ENCODE data around the gene SLC22A1. TPM values are rescaled to one million over a fixed set of nuclear protein-coding genes. Genes with fewer than 3 reads are reported as not detected.

SLC22A1 gene
- total RNA-seq, 2 donors from 2014 or later = 0.74 to 2.3 TPM

GRCh38 chr6:160117137-160117536 is 4.5 kb upstream of the SLC22A1 start:
- H3K36me3 ChIP-seq = no peaks in the 10 kb centered on the region
- no peak overlapping the region for H3K9ac ChIP-seq (ENCODE audit: low read depth in 2 of 2, low read length in 2 of 2)
- no peak overlapping the region for H3K27ac ChIP-seq
- intact Hi-C loops (cut with DNase I) = no loop called here
- TF ChIP-seq, protein P1, sequence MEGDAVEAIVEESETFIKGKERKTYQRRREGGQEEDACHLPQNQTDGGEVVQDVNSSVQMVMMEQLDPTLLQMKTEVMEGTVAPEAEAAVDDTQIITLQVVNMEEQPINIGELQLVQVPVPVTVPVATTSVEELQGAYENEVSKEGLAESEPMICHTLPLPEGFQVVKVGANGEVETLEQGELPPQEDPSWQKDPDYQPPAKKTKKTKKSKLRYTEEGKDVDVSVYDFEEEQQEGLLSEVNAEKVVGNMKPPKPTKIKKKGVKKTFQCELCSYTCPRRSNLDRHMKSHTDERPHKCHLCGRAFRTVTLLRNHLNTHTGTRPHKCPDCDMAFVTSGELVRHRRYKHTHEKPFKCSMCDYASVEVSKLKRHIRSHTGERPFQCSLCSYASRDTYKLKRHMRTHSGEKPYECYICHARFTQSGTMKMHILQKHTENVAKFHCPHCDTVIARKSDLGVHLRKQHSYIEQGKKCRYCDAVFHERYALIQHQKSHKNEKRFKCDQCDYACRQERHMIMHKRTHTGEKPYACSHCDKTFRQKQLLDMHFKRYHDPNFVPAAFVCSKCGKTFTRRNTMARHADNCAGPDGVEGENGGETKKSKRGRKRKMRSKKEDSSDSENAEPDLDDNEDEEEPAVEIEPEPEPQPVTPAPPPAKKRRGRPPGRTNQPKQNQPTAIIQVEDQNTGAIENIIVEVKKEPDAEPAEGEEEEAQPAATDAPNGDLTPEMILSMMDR (IDR thresholded peaks at IDR 0.05) = no peak
- H3K4me1 ChIP-seq = no peaks in the 10 kb centered on the region
- H3K27me3 ChIP-seq = no peaks in the 10 kb centered on the region
- DNase-seq = no peak
- no peak overlapping the region for H3K4me3 ChIP-seq
- H3K9me3 ChIP-seq = no peaks in the 10 kb centered on the region

DNA sequence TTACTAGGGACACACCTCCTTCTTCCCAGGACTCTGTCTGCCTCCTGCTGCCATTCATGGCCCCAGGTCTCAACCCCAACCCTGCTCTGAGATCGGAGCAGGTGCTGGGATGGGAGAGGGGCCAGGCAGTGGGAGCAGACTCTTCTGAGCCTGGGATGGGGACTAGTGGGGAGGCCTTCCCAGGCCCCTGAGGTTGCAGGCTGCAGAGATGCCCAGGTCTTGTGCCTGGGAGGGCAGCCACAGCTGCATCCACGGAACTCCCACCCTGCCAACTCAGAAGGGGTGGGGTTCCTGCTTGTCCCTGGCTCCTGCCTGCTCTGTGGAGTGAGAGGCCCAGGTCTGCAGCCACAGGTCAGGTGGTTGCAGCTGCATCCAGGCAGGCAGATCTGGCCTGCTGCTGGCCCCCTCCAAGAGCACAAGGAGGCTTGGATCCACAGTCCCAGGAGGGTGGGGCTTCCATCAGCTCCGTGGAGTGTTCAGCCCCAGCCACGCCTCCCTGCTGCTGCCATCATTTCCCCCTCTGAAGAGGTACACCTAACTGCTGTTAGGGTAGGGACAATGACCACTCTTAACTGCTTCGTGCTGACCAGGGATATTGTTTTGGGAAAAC is 2.9 kb upstream of the SLC22A1 start:
- Histone ChIP-seq H3K36me3 (no peaks in the 10 kb centered on the region), H3K4me1 (no peaks in the 10 kb centered on the region)
- DNase-seq = no peak

DNA sequence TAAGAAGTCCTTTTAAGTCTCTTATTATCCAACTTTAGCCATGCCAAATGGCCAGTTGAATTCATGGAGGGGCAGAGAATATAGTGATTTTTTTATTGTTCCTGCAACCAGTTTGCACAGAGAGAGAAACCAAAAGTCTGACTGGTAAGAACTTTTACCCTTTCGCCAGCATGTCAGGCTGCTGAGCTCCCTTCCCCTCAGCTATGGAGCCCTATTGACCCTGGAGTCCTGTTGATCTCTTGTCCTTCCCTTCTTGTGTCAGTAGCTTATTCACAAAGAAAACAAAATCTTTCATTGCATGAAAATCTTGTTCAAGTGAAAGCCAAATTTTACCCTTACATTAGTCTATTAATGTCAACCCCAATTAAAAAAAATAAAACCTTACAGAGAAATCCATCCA is 1.5 kb upstream of the SLC22A1 start:
- intact Hi-C loops (cut with DNase I) = no loop called here
- H3K9me3 ChIP-seq = no peaks in the 10 kb centered on the region
- H3K36me3 ChIP-seq = no peaks in the 10 kb centered on the region
- H3K27me3 ChIP-seq = no peaks in the 10 kb centered on the region
- H3K9ac ChIP-seq (ENCODE audit: low read depth in 2 of 2, low read length in 2 of 2) = no peak overlapping the region
- TF ChIP-seq, protein P1 (IDR thresholded peaks at IDR 0.05) = no peak
- no peak for DNase-seq
- no peaks in the 10 kb centered on the region for H3K4me1 ChIP-seq
- no peak overlapping the region for H3K27ac ChIP-seq
- no peak overlapping the region for H3K4me3 ChIP-seq

More for the DNA sequence above, 2.9 kb upstream of the SLC22A1 start:
- no peak overlapping the region for H3K9ac ChIP-seq (ENCODE audit: low read depth in 2 of 2, low read length in 2 of 2)
- H3K4me3 ChIP-seq = no peak overlapping the region
- no peaks in the 10 kb centered on the region for H3K9me3 ChIP-seq
- H3K27ac ChIP-seq = no peak overlapping the region
- intact Hi-C loops (cut with DNase I) = no loop called here
- TF ChIP-seq, protein P1 (IDR thresholded peaks at IDR 0.05) = no peak
- H3K27me3 ChIP-seq = no peaks in the 10 kb centered on the region

- H3K9me3 ChIP-seq = no peaks in the 10 kb centered on the region
- H3K4me3 ChIP-seq = no peak overlapping the region
- no peak overlapping the region for H3K9ac ChIP-seq (ENCODE audit: low read depth in 2 of 2, low read length in 2 of 2)
- no peaks in the 10 kb centered on the region for H3K36me3 ChIP-seq
- no peaks in the 10 kb centered on the region for H3K27me3 ChIP-seq
- DNase-seq = no peak
- intact Hi-C loops (cut with DNase I) = no loop called here
- no peaks in the 10 kb centered on the region for H3K4me1 ChIP-seq
- no peak overlapping the region for H3K27ac ChIP-seq
- TF ChIP-seq, protein P1 (IDR thresholded peaks at IDR 0.05) = no peak
Observed at GRCh38 chr6:160121981-160122380, 366 bp downstream of the SLC22A1 start.

DNA sequence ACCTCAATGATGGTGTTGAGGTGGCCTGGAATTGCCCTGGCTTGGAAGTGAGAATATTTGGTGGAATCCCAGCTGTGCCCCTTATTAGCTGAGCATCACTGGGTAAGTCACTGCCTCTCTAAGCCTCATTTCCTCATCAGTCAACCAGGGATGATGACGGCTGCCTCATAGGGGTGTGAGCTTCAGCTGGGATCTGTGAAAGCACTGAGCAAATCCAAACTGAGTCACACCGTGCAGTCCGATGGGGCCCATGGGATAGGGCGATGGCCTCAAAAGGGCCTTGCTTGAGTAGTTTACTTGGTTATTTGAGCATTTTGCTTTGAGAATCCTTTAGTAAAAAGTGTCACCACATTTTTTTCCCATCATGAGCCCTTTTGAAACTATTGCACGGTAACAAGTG is 1.1 kb downstream of the SLC22A1 start:
- TF ChIP-seq, protein P1 (IDR thresholded peaks at IDR 0.05) = no peak
- Histone ChIP-seq H3K4me1 (no peaks in the 10 kb centered on the region), H3K27me3 (no peaks in the 10 kb centered on the region), H3K36me3 (no peaks in the 10 kb centered on the region), H3K4me3 (no peak overlapping the region), H3K27ac (no peak overlapping the region), H3K9me3 (no peaks in the 10 kb centered on the region), H3K9ac (ENCODE audit: low read depth in 2 of 2, low read length in 2 of 2) (no peak overlapping the region)
- intact Hi-C loops (cut with DNase I) = no loop called here
- no peak for DNase-seq

All from colonic mucosa (tissue), 4 donors.